Hematopoietic multipotent progenitor cell treated with erythropoietin and hydrocortisone succinate and interleukin-3 and kit ligand, for 15 days (in vitro differentiated cells): ENCODE results near the gene EPHA1.

ENCODE experiments used
- DNase-seq: peaks from one replicate; pipeline ENCODE4 v3.0.0-alpha.2; 2015; ENCODE audit warnings: low spot score

The EPHA1 gene

GRCh38 chr7:143408686-143409561 lies at the start of gene EPHA1:
TSS of gene EPHA1 (minus strand) at chr7:143408856. CDS start at chr7:143408805, 51 bp downstream.
- DNase-seq = no peak

GRCh38 chr7:143458263-143458662 lies 49.6 kb upstream of the EPHA1 start:
- no peak for DNase-seq

GRCh38 chr7:143456992-143457793 lies 48.5 kb upstream of the EPHA1 start:
- DNase-seq = no peak

- no peak for DNase-seq
These were observed 47.3 kb upstream of the EPHA1 start for GRCh38 chr7:143455942-143456341.

GRCh38 chr7:143455491-143455890 lies 46.8 kb upstream of the EPHA1 start:
- no peak for DNase-seq

GRCh38 chr7:143454091-143454680 lies 45.5 kb upstream of the EPHA1 start:
- no peak for DNase-seq

GRCh38 chr7:143452495-143452894 lies 43.8 kb upstream of the EPHA1 start:
- no peak for DNase-seq

- DNase-seq = no peak
These were observed 43.1 kb upstream of the EPHA1 start for GRCh38 chr7:143451746-143452145.

GRCh38 chr7:143451122-143451521 lies 42.5 kb upstream of the EPHA1 start:
- DNase-seq = no peak

GRCh38 chr7:143449793-143450192 lies 41.1 kb upstream of the EPHA1 start:
- DNase-seq = no peak

GRCh38 chr7:143448429-143448828 lies 39.8 kb upstream of the EPHA1 start:
- no peak for DNase-seq

GRCh38 chr7:143447466-143447865 lies 38.8 kb upstream of the EPHA1 start:
- no peak for DNase-seq

GRCh38 chr7:143444785-143445184 lies 36.1 kb upstream of the EPHA1 start:
- no peak for DNase-seq

GRCh38 chr7:143444063-143444782 lies 35.6 kb upstream of the EPHA1 start:
- no peak for DNase-seq

GRCh38 chr7:143443153-143443552 lies 34.5 kb upstream of the EPHA1 start, which contains the start of gene TAS2R60:
TSS of gene TAS2R60 (plus strand) at chr7:143443453. CDS start at chr7:143443453, 0 bp downstream.
- no peak for DNase-seq

- no peak for DNase-seq
These were observed 31.2 kb upstream of the EPHA1 start for GRCh38 chr7:143439866-143440265.

GRCh38 chr7:143437578-143437977 lies 28.9 kb upstream of the EPHA1 start:
- DNase-seq = no peak

GRCh38 chr7:143436325-143436946 lies 27.8 kb upstream of the EPHA1 start:
- DNase-seq = no peak

GRCh38 chr7:143435266-143435665 lies 26.6 kb upstream of the EPHA1 start:
- DNase-seq = no peak

GRCh38 chr7:143434660-143435059 lies 26.0 kb upstream of the EPHA1 start:
- DNase-seq = no peak

- no peak for DNase-seq
These were observed 25.1 kb upstream of the EPHA1 start for GRCh38 chr7:143433759-143434158.
